Measurements from ENCODE around the gene KRT6A. TPM values are rescaled to one million over a fixed set of nuclear protein-coding genes. Genes with fewer than 3 reads are reported as not detected.

Gene KRT6A
- total and polyA plus RNA-seq, 2 of the 8 experiments (the other 6 are each of a cell fraction or from before 2014, with no cell fraction given): 0.11 TPM; not detected in 1

DNA sequence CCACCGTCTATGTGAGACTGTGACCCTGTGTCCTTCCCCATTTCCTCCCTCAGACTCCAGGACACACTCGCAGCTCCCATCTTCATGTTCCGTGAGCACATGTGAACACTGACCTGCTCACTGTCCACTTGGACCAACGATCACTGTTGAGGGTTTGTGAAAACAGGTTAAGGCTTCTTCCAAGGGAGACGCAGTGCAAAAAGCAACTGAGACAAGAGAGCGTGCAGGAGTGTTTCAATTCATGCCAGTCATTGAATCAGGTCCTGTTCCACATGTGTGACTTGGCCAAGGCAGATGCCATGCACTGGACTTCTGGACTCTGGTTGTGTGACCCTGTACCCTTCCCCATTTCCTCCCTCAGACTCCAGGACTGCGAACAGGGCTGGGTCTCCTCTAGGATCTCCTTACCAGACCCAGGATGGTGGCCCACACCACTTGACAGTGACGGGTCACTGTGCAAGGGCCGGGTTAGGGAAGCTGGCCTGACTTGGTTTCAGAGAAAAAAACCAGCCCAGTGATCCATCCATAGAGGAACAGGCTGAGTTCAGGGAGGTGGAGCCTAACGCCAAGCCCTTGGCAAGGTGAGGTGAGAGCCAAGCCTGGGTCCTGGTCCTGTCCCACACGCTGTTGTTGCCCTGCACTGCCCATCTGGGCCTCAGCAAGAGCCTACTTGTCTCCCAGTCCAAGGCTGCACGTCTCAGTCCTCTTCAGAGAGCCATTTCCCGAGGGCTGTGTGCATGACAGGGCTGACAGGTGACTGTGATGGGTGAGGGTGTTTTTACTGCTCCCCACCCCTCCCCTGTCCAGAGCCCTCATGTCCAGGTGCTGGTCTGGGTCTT, 32.8 kb upstream of the KRT6A start (continued):
- TF ChIP-seq FOSL1 (IDR thresholded peaks at IDR 0.05; ENCODE audit: insufficient read depth, low read depth, low read length) (no peak), EZH2 (IDR thresholded peaks at IDR 0.05; ENCODE audit: low read depth, low read length, severe bottlenecking) (no peak)
